ENCODE data around the gene KIAA0232. TPM values are rescaled to one million over a fixed set of nuclear protein-coding genes. Genes with fewer than 3 reads are reported as not detected.

KIAA0232 gene
- polyA plus RNA-seq, 1 donor from 2014 or later: 57.6 TPM

GRCh38 chr4:6845574-6845973 is 63.0 kb downstream of the KIAA0232 start:
- H4K20me1 ChIP-seq (ENCODE audit: insufficient read depth): no peaks in the 10 kb centered on the region
- no peaks in the 10 kb centered on the region for H3K9me3 ChIP-seq (ENCODE audit: low read length)
- no peaks in the 10 kb centered on the region for H3K9me2 ChIP-seq (ENCODE audit: insufficient read depth, low read length)
- TF ChIP-seq MXI1 (conservative IDR thresholded peaks at IDR 0.05; ENCODE audit: poor library complexity, severe bottlenecking) (no peak), EZH2 (IDR thresholded peaks at IDR 0.05; ENCODE audit: borderline replicate concordance, insufficient read depth, low read length, poor library complexity, severe bottlenecking) (no peak)
- no peak overlapping the region for H2AFZ ChIP-seq (ENCODE audit: low read depth, low read length)
- H3F3A ChIP-seq (ENCODE audit: insufficient read depth, low read length, poor library complexity, severe bottlenecking): no peaks in the 10 kb centered on the region
- no peak overlapping the region for H3K4me3 ChIP-seq (ENCODE audit: low read length)
- H3K27ac ChIP-seq (ENCODE audit: low read length): no peak overlapping the region
- H3K27me3 ChIP-seq (ENCODE audit: insufficient read depth, low read depth, low read length): no peaks in the 10 kb centered on the region
- no peak overlapping the region for H3K4me2 ChIP-seq (ENCODE audit: low read length)
- H3K79me2 ChIP-seq (replicated peaks; ENCODE audit: insufficient read depth, low read length): peaks cover 21% of the 10 kb centered on the region
- H3K9ac ChIP-seq (ENCODE audit: low read length): no peak overlapping the region
- no peaks in the 10 kb centered on the region for H3K36me3 ChIP-seq (ENCODE audit: insufficient read depth, low read length)

GRCh38 chr4:6847178-6847577 is 64.7 kb downstream of the KIAA0232 start:
- H4K20me1 ChIP-seq (ENCODE audit: insufficient read depth): no peaks in the 10 kb centered on the region
- TF ChIP-seq POLR2AphosphoS5 (IDR thresholded peaks at IDR 0.05): no peak
- no peak for TF ChIP-seq REST (IDR thresholded peaks at IDR 0.05; ENCODE audit: borderline replicate concordance)
- no peak for TF ChIP-seq EZH2 (IDR thresholded peaks at IDR 0.05; ENCODE audit: borderline replicate concordance, insufficient read depth, low read length, poor library complexity, severe bottlenecking)
- no peak for TF ChIP-seq TAF1 (IDR thresholded peaks at IDR 0.05; ENCODE audit: low read depth)
- TF ChIP-seq EP300 (conservative IDR thresholded peaks at IDR 0.05; ENCODE audit: poor library complexity, severe bottlenecking): no peak
- no peak for TF ChIP-seq CTCF (IDR thresholded peaks at IDR 0.05; ENCODE audit: poor library complexity, severe bottlenecking)
- no peak for TF ChIP-seq SMC3 (conservative IDR thresholded peaks at IDR 0.05; ENCODE audit: poor library complexity)
- H2AFZ ChIP-seq (ENCODE audit: low read depth, low read length): no peak overlapping the region
- no peak overlapping the region for H3K9ac ChIP-seq (ENCODE audit: low read length)
- no peak overlapping the region for H3K27ac ChIP-seq (ENCODE audit: low read length)
- H3K4me3 ChIP-seq (ENCODE audit: low read length): no peak overlapping the region
- no peaks in the 10 kb centered on the region for H3F3A ChIP-seq (ENCODE audit: insufficient read depth, low read length, poor library complexity, severe bottlenecking)
- H3K9me2 ChIP-seq (ENCODE audit: insufficient read depth, low read length): no peaks in the 10 kb centered on the region
- H3K9me3 ChIP-seq (ENCODE audit: low read length): no peaks in the 10 kb centered on the region
- H3K79me2 ChIP-seq (replicated peaks; ENCODE audit: insufficient read depth, low read length): peaks cover 25% of the 10 kb centered on the region
- no peak overlapping the region for H3K4me2 ChIP-seq (ENCODE audit: low read length)
- H3K27me3 ChIP-seq (ENCODE audit: insufficient read depth, low read depth, low read length): no peaks in the 10 kb centered on the region
- H3K36me3 ChIP-seq (ENCODE audit: insufficient read depth, low read length): no peaks in the 10 kb centered on the region

GRCh38 chr4:6848717-6849305 is 66.3 kb downstream of the KIAA0232 start:
- Histone ChIP-seq H2AFZ (ENCODE audit: low read depth, low read length) (no peak overlapping the region), H3K9me3 (ENCODE audit: low read length) (no peaks in the 10 kb centered on the region), H3K9me2 (ENCODE audit: insufficient read depth, low read length) (no peaks in the 10 kb centered on the region), H4K20me1 (ENCODE audit: insufficient read depth) (no peaks in the 10 kb centered on the region), H3K79me2 (replicated peaks; ENCODE audit: insufficient read depth, low read length) (peaks cover 29% of the 10 kb centered on the region), H3K27me3 (ENCODE audit: insufficient read depth, low read depth, low read length) (no peaks in the 10 kb centered on the region), H3K36me3 (ENCODE audit: insufficient read depth, low read length) (peaks cover 8% of the 10 kb centered on the region), H3K9ac (ENCODE audit: low read length) (no peak overlapping the region), H3K27ac (ENCODE audit: low read length) (no peak overlapping the region), H3K4me2 (ENCODE audit: low read length) (no peak overlapping the region), H3F3A (ENCODE audit: insufficient read depth, low read length, poor library complexity, severe bottlenecking) (no peaks in the 10 kb centered on the region), H3K4me3 (ENCODE audit: low read length) (no peak overlapping the region)
- TF ChIP-seq TAF1 (IDR thresholded peaks at IDR 0.05; ENCODE audit: low read depth): no peak
- TF ChIP-seq CTCF (IDR thresholded peaks at IDR 0.05; ENCODE audit: poor library complexity, severe bottlenecking): no peak
- no peak for TF ChIP-seq POLR2AphosphoS5 (IDR thresholded peaks at IDR 0.05)
- TF ChIP-seq REST (IDR thresholded peaks at IDR 0.05; ENCODE audit: borderline replicate concordance): no peak
- no peak for TF ChIP-seq RAD21 (conservative IDR thresholded peaks at IDR 0.05)
- TF ChIP-seq MXI1 (conservative IDR thresholded peaks at IDR 0.05; ENCODE audit: poor library complexity, severe bottlenecking): no peak
- TF ChIP-seq EZH2 (IDR thresholded peaks at IDR 0.05; ENCODE audit: borderline replicate concordance, insufficient read depth, low read length, poor library complexity, severe bottlenecking): no peak
- TF ChIP-seq SMC3 (conservative IDR thresholded peaks at IDR 0.05; ENCODE audit: poor library complexity): no peak
- no peak for TF ChIP-seq EP300 (conservative IDR thresholded peaks at IDR 0.05; ENCODE audit: poor library complexity, severe bottlenecking)

All from neural cell (in vitro differentiated cells).